Measurements from ENCODE around the gene PRSS8.
"Not testable (repeated sequence)": the region's sequence is repeated elsewhere in the genome, so short reads cannot be mapped to it uniquely, and the experiment has no call there.

PRSS8 gene

GRCh38 chr16:31149894-31150890 is 14.7 kb upstream of the PRSS8 start, which contains the start of gene PRSS36:
PRSS36 (minus strand) TSS chr16:31150066; CDS start chr16:31150035, 31 bp downstream.
- no peaks in the 10 kb centered on the region for H3K27me3 Mint-ChIP-seq
- no peak within 1 kb of the TSS for H3K4me3 Mint-ChIP-seq
- no peak within 1 kb of the TSS for H3K27ac Mint-ChIP-seq
- no peaks in the 10 kb centered on the region for H3K36me3 Mint-ChIP-seq (ENCODE audit: low read depth)
- no peaks in the 10 kb centered on the region for H3K9me3 Mint-ChIP-seq
- no peaks in the 10 kb centered on the region for H3K4me1 Mint-ChIP-seq (ENCODE audit: low read depth)

GRCh38 chr16:31149332-31149731 is 13.8 kb upstream of the PRSS8 start:
- Mint-ChIP-seq H3K9me3 (no peaks in the 10 kb centered on the region), H3K4me3 (no peak overlapping the region), H3K36me3 (ENCODE audit: low read depth) (no peaks in the 10 kb centered on the region), H3K27ac (no peak overlapping the region), H3K27me3 (no peaks in the 10 kb centered on the region), H3K4me1 (ENCODE audit: low read depth) (no peaks in the 10 kb centered on the region)

- H3K27ac Mint-ChIP-seq, result no peak overlapping the region
- H3K9me3 Mint-ChIP-seq, result no peaks in the 10 kb centered on the region
- H3K4me1 Mint-ChIP-seq (ENCODE audit: low read depth), result peaks cover 3% of the 10 kb centered on the region
- no peaks in the 10 kb centered on the region for H3K27me3 Mint-ChIP-seq
- H3K36me3 Mint-ChIP-seq (ENCODE audit: low read depth), result no peaks in the 10 kb centered on the region
- H3K4me3 Mint-ChIP-seq, result no peak overlapping the region
Measured at GRCh38 chr16:31148896-31149295, 13.4 kb upstream of the PRSS8 start.

- H3K9me3 Mint-ChIP-seq, result no peaks in the 10 kb centered on the region
- no peaks in the 10 kb centered on the region for H3K27me3 Mint-ChIP-seq
- peaks cover 5% of the 10 kb centered on the region for H3K4me1 Mint-ChIP-seq (ENCODE audit: low read depth)
- H3K36me3 Mint-ChIP-seq (ENCODE audit: low read depth), result no peaks in the 10 kb centered on the region
- H3K27ac Mint-ChIP-seq, result no peak overlapping the region
- no peak overlapping the region for H3K4me3 Mint-ChIP-seq
Measured at GRCh38 chr16:31148281-31148728, 12.8 kb upstream of the PRSS8 start.

GRCh38 chr16:31147574-31147973 is 12.0 kb upstream of the PRSS8 start:
- Mint-ChIP-seq H3K27me3 (no peaks in the 10 kb centered on the region), H3K27ac (no peak overlapping the region), H3K4me3 (no peak overlapping the region), H3K9me3 (no peaks in the 10 kb centered on the region), H3K36me3 (ENCODE audit: low read depth) (no peaks in the 10 kb centered on the region), H3K4me1 (ENCODE audit: low read depth) (peaks cover 5% of the 10 kb centered on the region)

- no peak overlapping the region for H3K27ac Mint-ChIP-seq
- H3K27me3 Mint-ChIP-seq, result no peaks in the 10 kb centered on the region
- no peak overlapping the region for H3K4me3 Mint-ChIP-seq
- H3K4me1 Mint-ChIP-seq (ENCODE audit: low read depth), result peaks cover 15% of the 10 kb centered on the region
- H3K9me3 Mint-ChIP-seq, result no peaks in the 10 kb centered on the region
- H3K36me3 Mint-ChIP-seq (ENCODE audit: low read depth), result no peaks in the 10 kb centered on the region
Measured at GRCh38 chr16:31145398-31145990, 10.0 kb upstream of the PRSS8 start.

- H3K4me3 Mint-ChIP-seq; H3K9me3 Mint-ChIP-seq; H3K27ac Mint-ChIP-seq; H3K36me3 Mint-ChIP-seq (ENCODE audit: low read depth); H3K27me3 Mint-ChIP-seq: not testable (repeated sequence)
- peaks cover 15% of the 10 kb centered on the region for H3K4me1 Mint-ChIP-seq (ENCODE audit: low read depth)
Measured at GRCh38 chr16:31144418-31144817, 8.9 kb upstream of the PRSS8 start.

GRCh38 chr16:31143694-31144148 is 8.2 kb upstream of the PRSS8 start:
- H3K36me3 Mint-ChIP-seq (ENCODE audit: low read depth), result no peaks in the 10 kb centered on the region
- no peaks in the 10 kb centered on the region for H3K27me3 Mint-ChIP-seq
- H3K27ac Mint-ChIP-seq, result peak overlapping the region; percentile 68
- peak overlapping the region; percentile 45 for H3K4me3 Mint-ChIP-seq
- no peaks in the 10 kb centered on the region for H3K9me3 Mint-ChIP-seq
- peaks cover 15% of the 10 kb centered on the region for H3K4me1 Mint-ChIP-seq (ENCODE audit: low read depth)

- peak overlapping the region; percentile 45 for H3K4me3 Mint-ChIP-seq
- H3K4me1 Mint-ChIP-seq (ENCODE audit: low read depth), result peaks cover 15% of the 10 kb centered on the region
- H3K27me3 Mint-ChIP-seq, result no peaks in the 10 kb centered on the region
Measured at GRCh38 chr16:31143011-31143693, 7.6 kb upstream of the PRSS8 start.

GRCh38 chr16:31142109-31143010 is 6.8 kb upstream of the PRSS8 start:
- Mint-ChIP-seq H3K27ac (peak overlapping the region; percentile 88), H3K4me1 (ENCODE audit: low read depth) (peaks cover 15% of the 10 kb centered on the region), H3K9me3 (no peaks in the 10 kb centered on the region), H3K4me3 (peak overlapping the region; percentile 73), H3K27me3 (no peaks in the 10 kb centered on the region), H3K36me3 (ENCODE audit: low read depth) (no peaks in the 10 kb centered on the region)

More at GRCh38 chr16:31143011-31143693, 7.6 kb upstream of the PRSS8 start:
- Mint-ChIP-seq H3K9me3 (no peaks in the 10 kb centered on the region), H3K36me3 (ENCODE audit: low read depth) (no peaks in the 10 kb centered on the region), H3K27ac (peak overlapping the region; percentile 68)

- no peaks in the 10 kb centered on the region for H3K36me3 Mint-ChIP-seq (ENCODE audit: low read depth)
- peak overlapping the region; percentile 73 for H3K4me3 Mint-ChIP-seq
- H3K9me3 Mint-ChIP-seq, result no peaks in the 10 kb centered on the region
- no peaks in the 10 kb centered on the region for H3K27me3 Mint-ChIP-seq
- H3K4me1 Mint-ChIP-seq (ENCODE audit: low read depth), result peaks cover 15% of the 10 kb centered on the region
- H3K27ac Mint-ChIP-seq, result peak overlapping the region; percentile 88
Measured at GRCh38 chr16:31141489-31142108, 6.1 kb upstream of the PRSS8 start.

GRCh38 chr16:31141071-31141469 is 5.5 kb upstream of the PRSS8 start:
- not testable (repeated sequence) for H3K27me3 Mint-ChIP-seq; H3K9me3 Mint-ChIP-seq; H3K27ac Mint-ChIP-seq; H3K36me3 Mint-ChIP-seq (ENCODE audit: low read depth); H3K4me3 Mint-ChIP-seq
- H3K4me1 Mint-ChIP-seq (ENCODE audit: low read depth), result peaks cover 15% of the 10 kb centered on the region

- Mint-ChIP-seq H3K27me3 (no peaks in the 10 kb centered on the region), H3K9me3 (no peaks in the 10 kb centered on the region), H3K4me1 (ENCODE audit: low read depth) (peaks cover 12% of the 10 kb centered on the region), H3K36me3 (ENCODE audit: low read depth) (no peaks in the 10 kb centered on the region), H3K4me3 (no peak overlapping the region), H3K27ac (no peak overlapping the region)
Measured at GRCh38 chr16:31138621-31139578, 3.4 kb upstream of the PRSS8 start.

All from stimulated activated naive CD8-positive, alpha-beta T cell treated with anti-CD3 and anti-CD28 coated beads, Interleukin-15, Interleukin-2, amounts not matched to agents 100 ng/mL and 50 ng/mL, for 24 hours (primary cell).